Muscle layer of duodenum (tissue), 2 donors: ENCODE data around the gene MRGPRE.

Experiments
- H3K27ac ChIP-seq: one replicate; pipeline ENCODE4 v1.7.0; 2013; ENCODE audit warnings: mild to moderate bottlenecking, low read length
- H3K27me3 ChIP-seq: one replicate; pipeline ENCODE4 v1.7.0; 2013; ENCODE audit warnings: low read depth, mild to moderate bottlenecking, control low read depth, low read length
- H3K36me3 ChIP-seq, 2 donors: one replicate each; pipeline ENCODE4 v1.7.0; 2013; ENCODE audit warnings: low read length in 2 of 2, control low read depth in 1 of 2, mild to moderate bottlenecking in 1 of 2; ENCODE audit not compliant: insufficient read depth in 2 of 2, control insufficient read depth in 1 of 2
- H3K4me1 ChIP-seq, 2 donors: one replicate each; pipeline ENCODE4 v1.7.0; 2013; ENCODE audit warnings: low read length in 2 of 2, mild to moderate bottlenecking in 2 of 2, control low read depth in 1 of 2, moderate library complexity in 1 of 2; ENCODE audit not compliant: insufficient read depth in 2 of 2, control insufficient read depth in 1 of 2
- H3K4me3 ChIP-seq, 2 donors: one replicate each; pipeline ENCODE4 v1.7.0; 2013; ENCODE audit warnings: low read length in 2 of 2, low read depth in 1 of 2, mild to moderate bottlenecking in 1 of 2
- H3K9me3 ChIP-seq, 2 donors: one replicate each; pipeline ENCODE4 v1.7.0; 2013; ENCODE audit warnings: low read length in 2 of 2, control low read depth in 1 of 2, mild to moderate bottlenecking in 1 of 2; ENCODE audit not compliant: control insufficient read depth in 1 of 2
- donor health status: healthy.

MRGPRE gene

GRCh38 chr11:3218483-3219280 lies 13.5 kb downstream of the MRGPRE start, which contains the start of gene MRGPRG:
MRGPRG (minus strand) TSS chr11:3218813; CDS start chr11:3218813, 0 bp downstream.
- Histone ChIP-seq H3K4me1 (peaks cover 0 to 4% of the 10 kb centered on the region in 2 donors), H3K36me3 (no peaks in the 10 kb centered on the region), H3K4me3 (no peak within 1 kb of the TSS), H3K27me3 (peaks cover 17% of the 10 kb centered on the region), H3K9me3 (no peaks in the 10 kb centered on the region), H3K27ac (no peak within 1 kb of the TSS)

- peaks cover 17% of the 10 kb centered on the region for H3K27me3 ChIP-seq
- H3K4me1 ChIP-seq, result peaks cover 0 to 4% of the 10 kb centered on the region in 2 donors
- H3K9me3 ChIP-seq, result no peaks in the 10 kb centered on the region
- no peak overlapping the region for H3K4me3 ChIP-seq
- H3K27ac ChIP-seq, result no peak overlapping the region
- no peaks in the 10 kb centered on the region for H3K36me3 ChIP-seq
These were observed 14.3 kb downstream of the MRGPRE start for GRCh38 chr11:3217818-3218482.

- H3K27ac ChIP-seq, result no peak overlapping the region
- H3K4me1 ChIP-seq, result peaks cover 0 to 4% of the 10 kb centered on the region in 2 donors
- H3K36me3 ChIP-seq, result no peaks in the 10 kb centered on the region
- no peak overlapping the region for H3K4me3 ChIP-seq
- H3K9me3 ChIP-seq, result peaks cover 0 to 6% of the 10 kb centered on the region in 2 donors
- H3K27me3 ChIP-seq, result peaks cover 11% of the 10 kb centered on the region
These were observed 16.1 kb downstream of the MRGPRE start for GRCh38 chr11:3216027-3216525.

DNA sequence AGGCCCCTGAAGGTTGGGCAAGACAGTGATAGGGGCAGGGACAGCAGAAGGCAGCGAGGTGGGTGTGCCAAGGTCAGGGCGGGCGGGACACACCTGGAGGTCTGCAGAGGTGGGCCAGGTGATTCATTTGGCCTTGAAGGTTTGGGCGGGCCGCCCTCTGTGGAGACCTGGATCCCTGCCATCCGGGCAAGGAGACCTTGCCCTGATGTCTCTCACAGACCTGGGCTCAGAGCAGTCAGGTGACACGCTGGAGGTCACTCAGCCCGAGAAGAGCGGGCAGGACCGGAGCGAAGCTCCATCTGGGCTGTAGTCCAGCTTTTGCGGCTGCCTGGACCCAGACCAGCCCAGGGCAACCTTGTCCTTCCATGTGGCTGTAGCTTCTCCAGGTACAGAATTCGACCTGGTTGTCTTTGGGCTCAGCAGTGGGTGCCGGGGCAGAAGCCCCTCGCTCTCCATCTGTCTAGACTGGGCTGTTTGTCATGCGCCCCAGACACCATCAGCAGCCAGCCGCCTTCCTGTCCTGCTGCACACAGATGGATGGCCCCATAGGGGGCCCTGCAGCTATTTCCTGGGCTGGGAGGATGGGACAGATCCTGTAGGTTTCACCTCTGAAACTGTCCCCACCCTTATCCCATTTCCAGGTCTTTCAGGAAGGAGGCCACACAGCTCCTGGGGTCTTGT lies 16.7 kb downstream of the MRGPRE start:
- Histone ChIP-seq H3K27ac (no peak overlapping the region), H3K27me3 (peaks cover 7% of the 10 kb centered on the region), H3K4me1 (peaks cover 0 to 4% of the 10 kb centered on the region in 2 donors), H3K4me3 (no peak overlapping the region), H3K9me3 (peaks cover 0 to 6% of the 10 kb centered on the region in 2 donors), H3K36me3 (no peaks in the 10 kb centered on the region)

DNA sequence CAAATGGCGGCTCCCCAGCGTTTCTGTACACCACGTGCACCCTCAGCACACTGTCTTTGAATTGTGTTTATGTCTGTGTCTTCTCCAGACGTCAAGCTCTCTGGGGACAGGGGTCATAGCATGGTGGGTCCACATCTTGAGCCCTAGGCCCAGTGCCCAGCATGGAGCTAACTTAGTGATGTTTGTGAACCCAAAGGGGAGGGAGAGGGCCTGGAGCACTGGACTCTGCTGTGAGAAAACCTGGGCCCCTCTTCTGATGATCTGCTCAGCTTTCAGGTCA lies 17.9 kb downstream of the MRGPRE start:
- no peak overlapping the region for H3K27ac ChIP-seq
- H3K4me1 ChIP-seq, result peaks cover 0 to 4% of the 10 kb centered on the region in 2 donors
- H3K9me3 ChIP-seq, result peaks cover 0 to 6% of the 10 kb centered on the region in 2 donors
- no peaks in the 10 kb centered on the region for H3K36me3 ChIP-seq
- no peak overlapping the region for H3K4me3 ChIP-seq
- H3K27me3 ChIP-seq, result peaks cover 5% of the 10 kb centered on the region

- H3K27me3 ChIP-seq, result peaks cover 3% of the 10 kb centered on the region
These were observed 18.4 kb downstream of the MRGPRE start for GRCh38 chr11:3213659-3214419.

GRCh38 chr11:3208272-3208671 lies 23.9 kb downstream of the MRGPRE start:
- H3K36me3 ChIP-seq, result no peaks in the 10 kb centered on the region
- peaks cover 0 to 10% of the 10 kb centered on the region in 2 donors for H3K4me1 ChIP-seq
- no peak overlapping the region for H3K4me3 ChIP-seq
- H3K9me3 ChIP-seq, result peaks cover 0 to 6% of the 10 kb centered on the region in 2 donors
- H3K27me3 ChIP-seq, result peaks cover 6% of the 10 kb centered on the region
- no peak overlapping the region for H3K27ac ChIP-seq

More at GRCh38 chr11:3213659-3214419, 18.4 kb downstream of the MRGPRE start:
- H3K27ac ChIP-seq, result no peak overlapping the region
- no peaks in the 10 kb centered on the region for H3K36me3 ChIP-seq
- no peak overlapping the region for H3K4me3 ChIP-seq
- peaks cover 0 to 6% of the 10 kb centered on the region in 2 donors for H3K9me3 ChIP-seq
- H3K4me1 ChIP-seq, result peaks cover 0 to 4% of the 10 kb centered on the region in 2 donors

DNA sequence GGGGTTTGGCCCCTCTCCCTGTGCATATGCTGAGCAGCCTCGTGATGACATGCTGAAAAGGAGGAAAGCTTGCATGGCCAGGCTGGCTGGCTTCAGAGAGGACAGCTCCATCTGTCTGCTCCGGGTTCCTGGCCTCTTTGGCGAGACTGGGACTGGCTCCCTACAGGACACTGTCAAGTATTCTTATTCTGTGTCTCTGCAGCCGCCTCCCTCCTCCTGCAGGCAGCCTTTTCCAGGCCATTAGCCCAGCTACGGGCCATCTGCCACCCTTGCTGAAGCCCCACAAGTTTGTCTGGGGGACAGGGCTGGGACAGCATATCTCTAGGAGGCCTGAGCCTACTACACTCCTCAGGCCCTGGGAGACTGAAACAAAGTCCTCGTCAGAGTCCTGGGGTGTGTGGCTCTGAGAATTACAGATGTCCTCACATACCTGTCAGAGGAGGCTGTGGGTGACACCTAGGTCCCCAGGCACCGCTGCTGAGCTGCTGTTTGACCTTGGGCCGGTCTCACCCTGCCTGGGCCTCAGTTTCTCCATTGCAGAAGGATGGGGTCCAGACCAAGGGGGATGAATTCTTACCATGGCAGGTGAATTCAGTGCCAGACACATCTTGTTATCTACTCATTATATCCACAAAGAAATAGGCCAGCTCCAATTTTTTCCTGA lies 24.6 kb downstream of the MRGPRE start:
- H3K4me1 ChIP-seq, result peaks cover 0 to 17% of the 10 kb centered on the region in 2 donors
- no peak overlapping the region for H3K27ac ChIP-seq
- no peaks in the 10 kb centered on the region for H3K36me3 ChIP-seq
- no peak overlapping the region for H3K4me3 ChIP-seq
- peaks cover 9% of the 10 kb centered on the region for H3K27me3 ChIP-seq
- peaks cover 0 to 6% of the 10 kb centered on the region in 2 donors for H3K9me3 ChIP-seq

- Histone ChIP-seq H3K27ac (no peak overlapping the region), H3K4me1 (peaks cover 0 to 17% of the 10 kb centered on the region in 2 donors), H3K36me3 (no peaks in the 10 kb centered on the region), H3K9me3 (peaks cover 0 to 6% of the 10 kb centered on the region in 2 donors), H3K4me3 (no peak overlapping the region), H3K27me3 (peaks cover 11% of the 10 kb centered on the region)
These were observed 25.4 kb downstream of the MRGPRE start for GRCh38 chr11:3206922-3207204.

GRCh38 chr11:3206156-3206921 lies 25.9 kb downstream of the MRGPRE start:
- H3K9me3 ChIP-seq, result peaks cover 0 to 2% of the 10 kb centered on the region in 2 donors
- no peak overlapping the region for H3K4me3 ChIP-seq
- peaks cover 16% of the 10 kb centered on the region for H3K27me3 ChIP-seq
- no peak overlapping the region for H3K27ac ChIP-seq
- H3K36me3 ChIP-seq, result no peaks in the 10 kb centered on the region
- peaks cover 0 to 17% of the 10 kb centered on the region in 2 donors for H3K4me1 ChIP-seq
